Panc1 (cell line): ENCODE data around the gene DISP1.

Experiments used
- POLR2AphosphoS5 ChIP-seq: IDR thresholded peaks from 2 replicates; pipeline ENCODE4 v1.6.1; 2012; ENCODE audit warnings: mild to moderate bottlenecking, low read depth, low read length, moderate library complexity
- TF ChIP-seq, protein P1 (sequence below): fragments of 450-650 bp; IDR thresholded peaks from 2 replicates; pipeline ENCODE4 v1.5.1; 2017; ENCODE audit warnings: mild to moderate bottlenecking
- TF ChIP-seq, protein P2 (sequence below), 2 experiments: IDR thresholded peaks; 2 replicates each; pipeline ENCODE4 v1.6.1; 2011 to 2012; ENCODE audit warnings: low read depth in 2 of 2, control low read depth in 1 of 2, low read length in 1 of 2, mild to moderate bottlenecking in 1 of 2, moderate library complexity in 1 of 2; ENCODE audit not compliant: insufficient read depth in 1 of 2

DNA sequence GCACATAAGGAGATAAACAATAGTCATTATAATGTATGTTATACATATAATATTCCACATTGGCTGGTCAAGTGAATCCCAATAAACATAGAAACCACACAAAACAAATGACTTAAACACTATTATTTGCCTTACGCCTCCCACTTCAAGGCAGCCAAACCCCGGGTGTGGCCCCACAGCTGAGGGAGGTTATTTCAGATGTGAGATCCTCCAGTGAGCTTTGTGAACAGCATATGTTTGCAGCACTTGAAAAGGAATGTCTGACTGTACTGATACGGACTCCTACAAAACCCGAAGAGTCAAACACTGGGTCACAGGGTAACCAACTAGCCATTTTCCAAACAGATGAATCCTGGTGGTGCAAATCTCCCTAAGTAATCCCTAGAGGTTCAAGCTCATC is 27.1 kb upstream of the DISP1 start:
- TF ChIP-seq, protein P1, sequence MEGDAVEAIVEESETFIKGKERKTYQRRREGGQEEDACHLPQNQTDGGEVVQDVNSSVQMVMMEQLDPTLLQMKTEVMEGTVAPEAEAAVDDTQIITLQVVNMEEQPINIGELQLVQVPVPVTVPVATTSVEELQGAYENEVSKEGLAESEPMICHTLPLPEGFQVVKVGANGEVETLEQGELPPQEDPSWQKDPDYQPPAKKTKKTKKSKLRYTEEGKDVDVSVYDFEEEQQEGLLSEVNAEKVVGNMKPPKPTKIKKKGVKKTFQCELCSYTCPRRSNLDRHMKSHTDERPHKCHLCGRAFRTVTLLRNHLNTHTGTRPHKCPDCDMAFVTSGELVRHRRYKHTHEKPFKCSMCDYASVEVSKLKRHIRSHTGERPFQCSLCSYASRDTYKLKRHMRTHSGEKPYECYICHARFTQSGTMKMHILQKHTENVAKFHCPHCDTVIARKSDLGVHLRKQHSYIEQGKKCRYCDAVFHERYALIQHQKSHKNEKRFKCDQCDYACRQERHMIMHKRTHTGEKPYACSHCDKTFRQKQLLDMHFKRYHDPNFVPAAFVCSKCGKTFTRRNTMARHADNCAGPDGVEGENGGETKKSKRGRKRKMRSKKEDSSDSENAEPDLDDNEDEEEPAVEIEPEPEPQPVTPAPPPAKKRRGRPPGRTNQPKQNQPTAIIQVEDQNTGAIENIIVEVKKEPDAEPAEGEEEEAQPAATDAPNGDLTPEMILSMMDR, result no peak
- TF ChIP-seq, protein P2, sequence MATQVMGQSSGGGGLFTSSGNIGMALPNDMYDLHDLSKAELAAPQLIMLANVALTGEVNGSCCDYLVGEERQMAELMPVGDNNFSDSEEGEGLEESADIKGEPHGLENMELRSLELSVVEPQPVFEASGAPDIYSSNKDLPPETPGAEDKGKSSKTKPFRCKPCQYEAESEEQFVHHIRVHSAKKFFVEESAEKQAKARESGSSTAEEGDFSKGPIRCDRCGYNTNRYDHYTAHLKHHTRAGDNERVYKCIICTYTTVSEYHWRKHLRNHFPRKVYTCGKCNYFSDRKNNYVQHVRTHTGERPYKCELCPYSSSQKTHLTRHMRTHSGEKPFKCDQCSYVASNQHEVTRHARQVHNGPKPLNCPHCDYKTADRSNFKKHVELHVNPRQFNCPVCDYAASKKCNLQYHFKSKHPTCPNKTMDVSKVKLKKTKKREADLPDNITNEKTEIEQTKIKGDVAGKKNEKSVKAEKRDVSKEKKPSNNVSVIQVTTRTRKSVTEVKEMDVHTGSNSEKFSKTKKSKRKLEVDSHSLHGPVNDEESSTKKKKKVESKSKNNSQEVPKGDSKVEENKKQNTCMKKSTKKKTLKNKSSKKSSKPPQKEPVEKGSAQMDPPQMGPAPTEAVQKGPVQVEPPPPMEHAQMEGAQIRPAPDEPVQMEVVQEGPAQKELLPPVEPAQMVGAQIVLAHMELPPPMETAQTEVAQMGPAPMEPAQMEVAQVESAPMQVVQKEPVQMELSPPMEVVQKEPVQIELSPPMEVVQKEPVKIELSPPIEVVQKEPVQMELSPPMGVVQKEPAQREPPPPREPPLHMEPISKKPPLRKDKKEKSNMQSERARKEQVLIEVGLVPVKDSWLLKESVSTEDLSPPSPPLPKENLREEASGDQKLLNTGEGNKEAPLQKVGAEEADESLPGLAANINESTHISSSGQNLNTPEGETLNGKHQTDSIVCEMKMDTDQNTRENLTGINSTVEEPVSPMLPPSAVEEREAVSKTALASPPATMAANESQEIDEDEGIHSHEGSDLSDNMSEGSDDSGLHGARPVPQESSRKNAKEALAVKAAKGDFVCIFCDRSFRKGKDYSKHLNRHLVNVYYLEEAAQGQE (IDR thresholded peaks at IDR 0.05; ENCODE audit: insufficient read depth in 1 of 2, low read depth in 2 of 2, low read length in 1 of 2), result no peak
- no peak for TF ChIP-seq POLR2AphosphoS5
